ENCODE results near the gene SERPINI1. TPM values are rescaled to one million over a fixed set of nuclear protein-coding genes. Genes with fewer than 3 reads are reported as not detected.

The SERPINI1 gene
- total RNA-seq, 2 donors from 2014 or later, result 4.1 to 4.2 TPM

DNA sequence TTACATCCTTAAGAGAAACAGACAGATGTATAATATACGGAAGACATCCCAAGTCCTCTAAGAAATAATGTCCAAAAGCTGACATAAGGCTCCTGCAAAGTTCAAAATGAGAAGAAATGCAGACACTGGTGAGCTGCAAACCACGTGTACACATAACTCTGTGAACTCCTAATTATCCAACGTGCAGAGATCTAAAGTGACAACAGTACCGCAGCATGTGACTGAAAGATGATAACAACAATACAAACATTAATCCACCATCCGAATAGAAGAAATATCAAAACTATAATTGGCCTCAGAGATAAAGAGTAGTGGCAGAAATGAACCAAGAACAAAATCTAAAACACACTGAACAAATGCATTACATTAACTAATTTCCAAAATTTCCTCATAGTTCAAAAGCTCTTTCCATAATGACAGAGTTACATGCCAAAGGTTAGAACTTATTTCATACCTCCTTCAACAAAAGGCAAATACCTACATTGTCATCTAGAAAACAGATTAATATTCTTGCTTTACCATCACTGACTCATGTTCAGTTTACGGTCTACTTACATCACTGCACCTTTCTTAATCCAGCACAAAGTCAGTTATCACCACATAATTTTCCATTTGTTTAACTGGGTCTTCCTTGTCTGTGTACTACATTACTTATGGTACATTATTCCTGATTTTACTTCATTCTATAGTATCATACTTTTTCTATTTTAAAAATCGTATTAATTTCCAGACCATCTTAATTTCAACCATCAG, 3.0 kb upstream of the SERPINI1 start:
- no peak for ATAC-seq
- intact Hi-C loops (cut with DNase I), result loop anchor here in 1 of 2 donors (10.0 kb wide), 1 partner anchor 152 kb away; no protein-coding TSS in a partner anchor
- DNase-seq, result no peak

DNA sequence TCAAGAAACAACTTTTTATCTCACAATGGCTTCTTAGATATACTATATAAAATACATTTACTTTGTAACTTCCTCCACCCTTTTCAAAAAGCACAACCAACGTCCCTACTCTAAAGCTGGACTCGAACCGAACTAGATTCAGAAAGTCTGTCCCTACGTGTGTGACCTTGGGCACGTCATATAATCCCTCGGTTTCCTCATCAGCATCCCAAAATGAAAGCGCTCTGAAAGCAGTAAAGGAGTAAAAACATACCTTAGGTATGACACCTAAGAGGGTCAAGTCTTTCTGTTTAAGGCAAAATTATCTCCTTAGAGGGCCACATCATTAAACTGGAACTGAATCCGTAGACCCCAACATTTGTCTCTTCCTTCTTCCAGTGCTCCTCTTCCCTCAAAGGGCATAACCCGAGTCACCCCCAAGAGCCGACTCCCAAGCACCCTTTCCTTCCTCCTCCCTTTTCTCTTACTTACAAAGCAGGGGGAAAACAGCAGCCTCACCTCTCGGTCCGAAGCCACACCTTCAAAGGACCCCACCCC, 1.5 kb upstream of the SERPINI1 start:
- DNase-seq, result no peak
- intact Hi-C loops (cut with DNase I), result loop anchor here in 1 of 2 donors (10.0 kb wide), 1 partner anchor 151 kb away; no protein-coding TSS in a partner anchor
- no peak for ATAC-seq

GRCh38 chr3:167734498-167735232, 856 bp upstream of the SERPINI1 start, which contains the start of gene PDCD10:
TSS of gene PDCD10 (minus strand) at chr3:167734892. CDS start at chr3:167720157, 14,735 bp downstream.
- ATAC-seq (peak; percentile 97), DNase-seq (peak; percentile 99)
- intact Hi-C loops (cut with DNase I), result loop anchor here in 1 of 2 donors (10.0 kb wide), 1 partner anchor 150 kb away; no protein-coding TSS in a partner anchor

- DNase-seq (no peak), ATAC-seq (no peak)
- intact Hi-C loops (cut with DNase I), result loop anchor here in 1 of 2 donors (10.0 kb wide), 1 partner anchor 148 kb away; no protein-coding TSS in a partner anchor
Observed at GRCh38 chr3:167736264-167736787, 805 bp downstream of the SERPINI1 start.

- no peak for DNase-seq
- ATAC-seq, result no peak
- intact Hi-C loops (cut with DNase I), result loop anchor here in 1 of 2 donors (10.0 kb wide), 1 partner anchor 148 kb away; no protein-coding TSS in a partner anchor
Observed at GRCh38 chr3:167736997-167737396, 1.5 kb downstream of the SERPINI1 start.

DNA sequence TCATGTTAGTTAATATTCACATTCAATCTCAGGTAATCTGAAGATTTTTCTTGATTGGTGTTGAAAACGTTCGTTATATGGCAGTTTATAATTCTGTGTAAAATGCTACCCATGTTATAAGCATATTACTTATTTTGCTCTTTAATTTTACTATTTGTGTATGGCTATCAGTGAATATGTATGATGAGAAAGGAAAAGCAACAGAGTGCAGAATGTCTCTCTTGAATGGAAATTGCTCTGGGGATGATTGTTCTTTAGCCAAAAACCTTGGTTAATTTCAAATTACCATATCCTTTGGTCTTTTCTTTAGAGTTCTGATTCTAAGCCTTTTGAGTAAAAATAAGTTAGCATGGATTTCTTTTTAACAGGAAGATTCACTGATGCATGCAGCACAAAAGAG, 2.5 kb downstream of the SERPINI1 start:
- no peak for ATAC-seq
- intact Hi-C loops (cut with DNase I), result loop anchor here in 1 of 2 donors (10.0 kb wide), 1 partner anchor 147 kb away; no protein-coding TSS in a partner anchor

GRCh38 chr3:167739190-167739810, 3.8 kb downstream of the SERPINI1 start:
- intact Hi-C loops (cut with DNase I), result loop anchor here in 1 of 2 donors (10.0 kb wide), 1 partner anchor 146 kb away; no protein-coding TSS in a partner anchor
- ATAC-seq (no peak), DNase-seq (no peak)

More for the DNA sequence above, 2.5 kb downstream of the SERPINI1 start:
- DNase-seq, result no peak

DNA sequence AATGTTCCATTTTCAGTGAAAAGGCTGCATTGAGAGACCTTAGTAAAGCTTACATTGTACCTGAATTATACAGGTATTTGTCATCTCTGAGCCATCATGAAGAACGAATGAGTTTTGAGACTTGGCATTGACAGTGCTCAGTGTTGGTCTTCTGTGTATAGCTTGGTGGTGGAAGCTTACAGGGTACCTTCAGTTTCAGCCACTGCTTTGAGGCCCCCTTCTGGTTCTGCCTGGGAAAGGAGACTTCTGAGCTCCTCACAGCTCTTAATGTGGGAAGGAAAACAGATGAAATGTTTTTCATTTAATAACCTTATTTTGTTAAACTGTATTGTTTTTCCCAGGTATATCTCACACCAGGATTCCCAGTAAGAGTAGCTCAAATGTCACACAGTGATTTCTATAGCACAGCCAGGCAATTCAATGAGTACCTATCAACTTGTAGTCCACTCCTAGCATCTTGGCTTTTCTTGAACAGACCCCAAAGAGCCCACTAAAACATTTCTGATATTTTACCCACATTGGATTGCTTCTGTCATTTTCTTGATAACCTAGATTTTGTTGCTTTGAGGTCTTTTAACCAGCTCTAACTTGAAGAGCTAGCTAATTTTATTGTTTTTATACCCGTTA, 5.6 kb downstream of the SERPINI1 start:
- ATAC-seq, result peak in 1 of 2 donors; percentile 43
- DNase-seq, result no peak
- intact Hi-C loops (cut with DNase I), result no loop called here

DNA sequence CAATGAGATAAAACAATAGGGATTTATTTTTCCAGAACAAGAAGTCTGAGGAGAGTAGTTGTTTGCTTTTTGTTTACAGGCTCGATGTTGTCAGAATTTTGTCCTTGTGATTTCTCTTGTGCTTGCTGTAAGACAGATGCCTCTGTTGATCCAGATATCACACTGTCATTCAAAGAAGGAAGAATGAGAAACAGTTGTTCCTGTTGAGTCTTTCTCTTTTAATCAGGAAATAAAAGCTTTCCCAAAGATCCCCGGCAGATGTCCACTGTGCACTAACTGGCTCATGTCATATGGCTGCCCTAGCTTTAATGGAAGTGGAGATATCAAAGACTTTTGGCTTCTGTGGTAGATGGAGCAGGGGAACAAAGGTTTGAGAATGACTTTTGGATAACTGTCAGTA, 6.8 kb downstream of the SERPINI1 start:
- intact Hi-C loops (cut with DNase I), result no loop called here
- DNase-seq, result no peak
- no peak for ATAC-seq

DNA sequence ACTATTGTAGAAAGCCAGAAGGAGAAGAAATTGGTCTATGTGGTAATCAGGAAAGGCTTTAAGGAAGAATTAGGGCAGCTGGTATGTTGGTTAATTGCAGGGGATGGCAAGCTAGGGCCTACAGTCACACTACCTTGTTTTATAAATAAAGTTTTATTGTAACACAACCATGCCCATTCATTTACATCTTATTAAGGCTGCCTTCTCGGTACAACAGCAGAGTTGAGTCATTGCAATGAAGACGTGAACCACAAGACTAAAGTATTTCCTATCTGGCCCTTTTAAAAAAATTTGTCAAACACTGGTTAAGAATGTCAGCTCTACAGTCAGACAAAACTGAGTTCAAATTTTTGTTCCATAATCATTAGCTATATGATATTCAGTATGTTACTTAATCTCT, 8.3 kb downstream of the SERPINI1 start:
- ATAC-seq (no peak), DNase-seq (no peak)
- intact Hi-C loops (cut with DNase I), result no loop called here

- intact Hi-C loops (cut with DNase I), result no loop called here
- no peak for ATAC-seq
- DNase-seq, result no peak
Observed at GRCh38 chr3:167749209-167749608, 13.7 kb downstream of the SERPINI1 start.

GRCh38 chr3:167749728-167750127, 14.2 kb downstream of the SERPINI1 start:
- no peak for ATAC-seq
- DNase-seq, result no peak
- intact Hi-C loops (cut with DNase I), result no loop called here

GRCh38 chr3:167750272-167750971, 14.9 kb downstream of the SERPINI1 start:
- no peak for DNase-seq
- intact Hi-C loops (cut with DNase I), result no loop called here
- peak in 1 of 2 donors; percentile 63 for ATAC-seq

DNA sequence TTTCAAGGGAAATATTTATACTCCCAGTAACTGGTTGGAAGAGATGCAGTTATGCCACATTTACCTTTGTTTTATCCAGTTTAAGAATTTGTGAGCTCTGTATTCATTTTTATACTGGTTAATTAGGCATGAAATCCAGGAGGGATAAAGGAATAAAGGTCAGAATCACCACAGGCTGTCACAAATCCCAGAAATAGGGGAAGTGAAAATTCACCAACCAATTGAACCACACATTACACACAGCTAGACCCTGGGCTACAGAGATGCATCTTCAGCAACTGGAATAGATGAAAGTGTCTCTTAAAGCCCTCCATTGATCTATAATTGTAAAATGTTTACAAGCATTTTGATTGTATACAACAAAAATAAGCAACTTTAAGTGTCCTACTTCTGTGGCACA, 18.5 kb downstream of the SERPINI1 start:
- DNase-seq (no peak), ATAC-seq (no peak)
- intact Hi-C loops (cut with DNase I), result no loop called here

DNA sequence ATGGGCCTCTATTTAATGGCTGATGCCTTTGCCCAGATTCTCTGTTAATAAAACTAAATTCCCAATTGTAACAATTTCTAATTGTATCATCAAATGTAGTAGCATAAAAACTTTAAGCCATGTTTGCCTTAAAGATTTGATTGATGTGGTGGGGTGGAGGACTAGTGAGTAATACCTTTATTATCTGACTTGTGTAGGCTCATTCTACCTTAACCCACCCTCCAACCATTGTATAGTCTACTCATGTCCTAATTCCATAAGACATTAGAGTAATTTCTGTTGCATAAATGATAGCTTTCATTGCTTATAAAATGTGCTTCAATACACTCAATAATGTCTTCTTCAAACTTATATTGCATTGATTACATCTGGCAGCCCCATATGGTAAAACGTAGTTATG, 25.8 kb downstream of the SERPINI1 start:
- ATAC-seq (no peak), DNase-seq (no peak)
- intact Hi-C loops (cut with DNase I), result no loop called here

DNA sequence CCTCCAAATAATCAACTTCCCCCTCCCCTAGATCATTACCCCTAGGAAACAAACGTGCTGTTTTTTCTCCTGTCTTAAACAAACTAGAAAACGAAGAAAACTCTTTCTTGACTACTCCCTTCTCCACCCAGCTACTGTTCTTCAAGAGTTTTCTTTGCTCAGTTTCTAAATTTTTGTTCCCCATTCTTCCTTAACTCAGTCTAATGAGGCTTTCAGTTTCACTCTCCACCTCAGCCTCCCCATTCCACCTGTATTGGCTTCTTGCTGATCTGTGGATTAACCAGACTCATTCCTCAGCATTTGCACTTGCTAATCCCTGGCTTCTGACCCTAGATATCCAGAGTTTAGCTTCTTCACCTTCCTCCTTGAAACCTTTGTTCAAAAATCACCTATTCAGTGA, 26.8 kb downstream of the SERPINI1 start:
- DNase-seq (no peak), ATAC-seq (no peak)
- intact Hi-C loops (cut with DNase I), result no loop called here

- no peak for ATAC-seq
- DNase-seq, result no peak
- intact Hi-C loops (cut with DNase I), result no loop called here
Observed at GRCh38 chr3:167772992-167773391, 37.5 kb downstream of the SERPINI1 start.

GRCh38 chr3:167773584-167773983, 38.1 kb downstream of the SERPINI1 start:
- no peak for ATAC-seq
- no peak for DNase-seq

More at GRCh38 chr3:167773584-167773983, 38.1 kb downstream of the SERPINI1 start:
- intact Hi-C loops (cut with DNase I), result no loop called here
